T-helper 2 cell treated with Interferon-gamma antibody and Interleukin-4, amounts not matched to agents 5 μg/mL and 100 μg/mL, for 36 hours (primary cell): ENCODE measurements around the gene SETD2.
"Not testable (repeated sequence)": the region's sequence is repeated elsewhere in the genome, so short reads cannot be mapped to it uniquely, and the experiment has no call there.

Source experiments
- DNase-seq: peaks from one replicate; pipeline ENCODE4 v3.0.0; 2021; ENCODE audit warnings: low spot score
- H3K27ac Mint-ChIP-seq: one replicate; pipeline ENCODE4 v1.8.0; 2021; ENCODE audit warnings: mild to moderate bottlenecking, mixed read lengths
- H3K27me3 Mint-ChIP-seq: one replicate; pipeline ENCODE4 v1.8.0; 2021; ENCODE audit warnings: low read depth, mixed read lengths
- H3K36me3 Mint-ChIP-seq: one replicate; pipeline ENCODE4 v1.8.0; 2021; ENCODE audit warnings: low read depth, mixed read lengths
- H3K4me1 Mint-ChIP-seq: one replicate; pipeline ENCODE4 v1.8.0; 2021; ENCODE audit warnings: low read depth, mixed read lengths
- H3K4me3 Mint-ChIP-seq: one replicate; pipeline ENCODE4 v1.8.0; 2022; ENCODE audit warnings: mild to moderate bottlenecking, moderate library complexity, mixed read lengths
- H3K9me3 Mint-ChIP-seq: one replicate; pipeline ENCODE4 v1.8.0; 2021; ENCODE audit warnings: mixed read lengths

Gene SETD2

DNA sequence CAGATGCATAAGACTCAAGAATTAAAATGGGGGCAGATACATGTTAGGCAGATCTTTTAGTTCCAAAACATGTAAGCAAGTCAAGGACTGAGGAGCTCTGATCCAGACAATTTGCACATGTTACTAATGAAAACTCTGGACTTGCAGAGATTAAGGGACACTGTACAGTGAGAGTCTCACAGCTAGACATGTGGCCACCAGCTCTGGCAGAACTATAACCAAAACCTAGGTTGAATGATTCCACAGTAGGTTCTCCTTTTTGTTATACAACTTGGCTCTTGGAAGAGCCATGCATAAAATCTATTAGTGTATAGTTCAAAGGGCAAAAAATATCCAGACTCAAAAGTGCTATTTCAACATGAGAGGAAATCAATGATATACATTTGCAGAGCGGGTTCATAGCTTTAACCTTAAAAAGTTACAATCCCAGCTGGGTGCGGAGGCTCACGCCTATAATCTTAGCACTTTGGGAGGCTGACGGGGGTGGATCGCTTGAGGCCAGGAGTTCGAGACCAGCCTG lies 61.8 kb downstream of the SETD2 start:
- Mint-ChIP-seq H3K27ac (no peak overlapping the region), H3K9me3 (no peaks in the 10 kb centered on the region), H3K4me1 (no peaks in the 10 kb centered on the region), H3K27me3 (no peaks in the 10 kb centered on the region), H3K4me3 (no peak overlapping the region), H3K36me3 (peaks cover 28% of the 10 kb centered on the region)
- no peak for DNase-seq

DNA sequence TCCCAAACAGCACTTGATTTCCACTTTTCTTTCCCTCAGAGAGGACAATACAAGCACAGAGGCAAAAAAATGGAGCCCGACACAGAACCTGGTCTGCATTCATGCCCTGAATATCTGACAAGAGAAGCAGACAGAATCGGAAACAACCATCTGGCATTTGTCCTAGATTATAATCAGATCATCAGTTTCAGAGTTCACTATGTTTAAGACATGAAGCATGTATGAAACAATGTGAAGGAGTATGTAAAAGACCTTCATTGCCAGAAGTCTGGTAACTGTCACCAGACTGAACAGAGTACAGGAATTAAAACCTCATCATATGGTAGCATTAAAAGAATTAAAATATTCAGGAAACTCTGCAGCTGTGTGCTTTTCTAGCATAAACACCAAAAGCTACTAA lies 65.0 kb downstream of the SETD2 start:
- Mint-ChIP-seq H3K4me1 (no peaks in the 10 kb centered on the region), H3K4me3 (no peak overlapping the region), H3K36me3 (peaks cover 43% of the 10 kb centered on the region), H3K9me3 (no peaks in the 10 kb centered on the region), H3K27me3 (no peaks in the 10 kb centered on the region), H3K27ac (no peak overlapping the region)
- DNase-seq = no peak

- peaks cover 42% of the 10 kb centered on the region for H3K36me3 Mint-ChIP-seq
- H3K9me3 Mint-ChIP-seq = no peaks in the 10 kb centered on the region
- H3K27ac Mint-ChIP-seq = no peak overlapping the region
- no peaks in the 10 kb centered on the region for H3K27me3 Mint-ChIP-seq
- no peaks in the 10 kb centered on the region for H3K4me1 Mint-ChIP-seq
- no peak for DNase-seq
- H3K4me3 Mint-ChIP-seq = no peak overlapping the region
These were observed 66.0 kb downstream of the SETD2 start for GRCh38 chr3:47097864-47098263.

DNA sequence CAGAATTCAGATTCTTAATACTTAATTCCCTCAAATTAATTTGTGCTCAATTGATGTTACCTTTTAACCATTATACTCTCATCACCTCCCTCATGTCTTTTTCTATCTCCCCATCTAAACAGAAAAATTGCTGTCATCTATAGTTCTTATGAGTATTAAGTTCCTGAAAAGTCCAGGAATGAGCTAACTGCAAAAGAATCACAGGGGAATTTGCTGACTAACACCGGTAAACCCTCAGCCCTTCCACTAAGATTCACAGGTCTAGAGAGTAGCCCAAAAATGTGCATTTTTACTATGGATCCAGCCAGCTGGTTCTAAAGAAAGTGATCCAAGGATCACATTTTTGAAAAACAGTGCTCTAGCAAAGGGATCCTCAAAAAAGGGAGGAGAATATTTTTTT lies 67.0 kb downstream of the SETD2 start:
- no peaks in the 10 kb centered on the region for H3K9me3 Mint-ChIP-seq
- DNase-seq = no peak
- H3K4me3 Mint-ChIP-seq = no peak overlapping the region
- no peaks in the 10 kb centered on the region for H3K4me1 Mint-ChIP-seq
- no peaks in the 10 kb centered on the region for H3K27me3 Mint-ChIP-seq
- H3K36me3 Mint-ChIP-seq = peaks cover 40% of the 10 kb centered on the region
- no peak overlapping the region for H3K27ac Mint-ChIP-seq

DNA sequence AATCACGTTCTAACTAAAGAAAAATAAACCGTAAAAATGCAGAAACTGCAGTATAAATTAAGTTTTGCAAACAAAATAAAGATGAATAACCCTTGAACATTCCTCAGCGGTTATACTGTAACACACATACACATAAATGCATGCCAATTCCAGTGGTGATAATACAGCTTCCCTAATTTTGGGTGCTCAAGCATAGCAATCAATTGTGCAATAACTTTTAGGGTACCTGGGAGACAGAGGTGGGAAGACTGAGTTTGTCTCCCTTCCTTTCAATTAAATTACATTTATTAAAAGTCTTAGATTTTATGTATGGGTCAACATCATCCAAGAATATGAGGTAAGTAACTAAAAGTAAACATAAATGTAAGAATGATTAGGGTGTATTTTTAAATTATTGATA lies 71.8 kb downstream of the SETD2 start:
- H3K27ac Mint-ChIP-seq = no peak overlapping the region
- H3K4me3 Mint-ChIP-seq = no peak overlapping the region
- H3K36me3 Mint-ChIP-seq = peaks cover 39% of the 10 kb centered on the region
- no peak for DNase-seq
- H3K9me3 Mint-ChIP-seq = no peaks in the 10 kb centered on the region
- no peaks in the 10 kb centered on the region for H3K27me3 Mint-ChIP-seq
- H3K4me1 Mint-ChIP-seq = peaks cover 2% of the 10 kb centered on the region

DNA sequence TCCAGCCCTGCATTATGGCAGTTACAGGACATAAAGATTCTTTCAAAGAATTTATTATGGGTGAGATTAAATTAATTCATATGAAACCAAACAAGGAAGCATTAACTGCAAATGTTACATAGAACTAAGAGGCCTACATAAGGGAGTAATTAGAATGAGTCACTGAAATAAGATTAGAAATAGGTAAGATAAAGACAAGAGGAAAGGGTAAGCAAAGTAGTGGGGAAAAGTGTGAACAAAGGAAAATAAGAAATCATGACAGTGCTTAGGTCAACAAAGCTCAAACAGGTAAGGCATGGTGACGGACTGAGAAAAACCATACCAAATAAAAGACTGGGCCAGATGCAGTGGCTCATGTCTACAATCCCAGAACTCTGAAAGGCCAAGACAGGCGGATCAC lies 74.3 kb downstream of the SETD2 start:
- Mint-ChIP-seq H3K27me3 (no peaks in the 10 kb centered on the region), H3K4me3 (no peak overlapping the region), H3K9me3 (no peaks in the 10 kb centered on the region), H3K27ac (peak overlapping the region; percentile 0), H3K4me1 (peaks cover 4% of the 10 kb centered on the region), H3K36me3 (peaks cover 40% of the 10 kb centered on the region)
- no peak for DNase-seq

- no peaks in the 10 kb centered on the region for H3K27me3 Mint-ChIP-seq
- H3K27ac Mint-ChIP-seq = no peak overlapping the region
- H3K4me3 Mint-ChIP-seq = no peak overlapping the region
- H3K9me3 Mint-ChIP-seq = no peaks in the 10 kb centered on the region
- DNase-seq = no peak
- peaks cover 52% of the 10 kb centered on the region for H3K36me3 Mint-ChIP-seq
- H3K4me1 Mint-ChIP-seq = peaks cover 16% of the 10 kb centered on the region
These were observed 77.8 kb downstream of the SETD2 start for GRCh38 chr3:47086071-47086470.

GRCh38 chr3:47083786-47084185 lies 80.1 kb downstream of the SETD2 start:
- peaks cover 65% of the 10 kb centered on the region for H3K36me3 Mint-ChIP-seq
- H3K4me3 Mint-ChIP-seq = no peak overlapping the region
- peaks cover 25% of the 10 kb centered on the region for H3K4me1 Mint-ChIP-seq
- peak overlapping the region; percentile 38 for H3K27ac Mint-ChIP-seq
- H3K9me3 Mint-ChIP-seq = no peaks in the 10 kb centered on the region
- no peaks in the 10 kb centered on the region for H3K27me3 Mint-ChIP-seq
- no peak for DNase-seq

DNA sequence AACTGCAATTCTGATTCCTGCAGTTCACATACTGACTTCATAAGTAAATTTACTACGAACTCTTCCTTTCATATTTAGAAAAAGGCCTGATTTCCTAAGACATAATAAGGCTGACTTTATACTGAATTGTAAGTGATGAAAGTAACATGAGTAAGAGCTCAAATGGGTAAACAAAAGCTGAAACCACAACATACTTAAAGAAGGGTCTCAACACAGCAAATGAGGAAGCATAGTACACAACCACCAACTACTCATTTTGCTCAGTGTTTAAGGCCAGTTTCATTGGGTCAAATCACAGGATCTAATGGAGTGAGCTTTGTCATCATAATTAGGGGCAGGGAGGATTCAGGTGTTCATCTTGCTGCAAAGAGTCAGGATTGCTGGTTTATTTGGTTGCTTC lies 81.4 kb downstream of the SETD2 start:
- Mint-ChIP-seq H3K9me3 (no peaks in the 10 kb centered on the region), H3K27me3 (no peaks in the 10 kb centered on the region), H3K27ac (no peak overlapping the region), H3K4me3 (no peak overlapping the region), H3K36me3 (peaks cover 65% of the 10 kb centered on the region), H3K4me1 (peaks cover 25% of the 10 kb centered on the region)
- no peak for DNase-seq

- peaks cover 61% of the 10 kb centered on the region for H3K36me3 Mint-ChIP-seq
- H3K27me3 Mint-ChIP-seq = no peaks in the 10 kb centered on the region
- H3K4me3 Mint-ChIP-seq = no peak overlapping the region
- no peaks in the 10 kb centered on the region for H3K9me3 Mint-ChIP-seq
- DNase-seq = no peak
- H3K4me1 Mint-ChIP-seq = peaks cover 24% of the 10 kb centered on the region
- H3K27ac Mint-ChIP-seq = no peak overlapping the region
These were observed 84.5 kb downstream of the SETD2 start for GRCh38 chr3:47079432-47079831.

DNA sequence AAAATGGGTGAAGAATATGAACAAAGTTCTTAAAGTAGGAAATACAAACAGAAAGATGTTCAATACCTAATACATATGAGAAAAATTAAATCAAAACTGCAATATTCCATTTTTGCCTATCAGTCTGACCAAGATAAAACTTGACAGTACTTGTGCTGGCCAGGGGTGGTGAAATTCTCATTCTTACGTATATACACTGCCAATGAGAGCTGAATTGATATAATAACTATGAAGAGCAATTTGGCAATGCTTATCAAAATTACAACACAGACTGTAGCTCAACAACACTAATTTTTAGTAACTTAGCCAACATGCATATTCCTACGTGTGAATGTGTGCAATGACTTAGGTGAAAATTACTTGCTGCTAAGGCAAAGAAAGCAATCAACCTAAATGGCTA lies 90.2 kb downstream of the SETD2 start:
- DNase-seq = no peak
- no peak overlapping the region for H3K27ac Mint-ChIP-seq

DNA sequence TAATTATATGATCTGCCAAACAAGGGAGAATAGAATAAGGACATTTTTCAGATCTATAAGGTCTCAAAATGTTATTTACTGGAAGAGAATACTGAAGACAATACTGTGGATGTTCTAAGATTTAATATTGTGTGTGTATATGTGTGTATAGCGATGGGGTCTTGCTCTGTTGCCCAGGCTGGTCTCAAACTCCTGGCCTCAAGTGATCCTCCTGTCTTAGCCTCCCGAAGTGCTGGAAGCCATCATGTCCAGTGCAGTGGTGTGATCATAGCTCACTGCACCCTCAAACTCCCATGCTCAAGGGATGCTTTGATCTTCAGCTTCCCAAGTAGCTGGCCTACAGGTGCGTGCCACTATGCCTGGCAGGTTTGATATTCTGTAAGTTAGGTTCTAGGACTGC lies 93.1 kb downstream of the SETD2 start:
- DNase-seq = no peak
- H3K4me1 Mint-ChIP-seq = peaks cover 3% of the 10 kb centered on the region
- H3K36me3 Mint-ChIP-seq = peaks cover 21% of the 10 kb centered on the region
- no peaks in the 10 kb centered on the region for H3K9me3 Mint-ChIP-seq
- no peak overlapping the region for H3K4me3 Mint-ChIP-seq
- H3K27me3 Mint-ChIP-seq = no peaks in the 10 kb centered on the region
- H3K27ac Mint-ChIP-seq = no peak overlapping the region

More for the DNA sequence above, 90.2 kb downstream of the SETD2 start:
- H3K9me3 Mint-ChIP-seq = no peaks in the 10 kb centered on the region
- no peaks in the 10 kb centered on the region for H3K27me3 Mint-ChIP-seq
- H3K4me3 Mint-ChIP-seq = no peak overlapping the region
- H3K4me1 Mint-ChIP-seq = peaks cover 2% of the 10 kb centered on the region
- H3K36me3 Mint-ChIP-seq = peaks cover 35% of the 10 kb centered on the region

DNA sequence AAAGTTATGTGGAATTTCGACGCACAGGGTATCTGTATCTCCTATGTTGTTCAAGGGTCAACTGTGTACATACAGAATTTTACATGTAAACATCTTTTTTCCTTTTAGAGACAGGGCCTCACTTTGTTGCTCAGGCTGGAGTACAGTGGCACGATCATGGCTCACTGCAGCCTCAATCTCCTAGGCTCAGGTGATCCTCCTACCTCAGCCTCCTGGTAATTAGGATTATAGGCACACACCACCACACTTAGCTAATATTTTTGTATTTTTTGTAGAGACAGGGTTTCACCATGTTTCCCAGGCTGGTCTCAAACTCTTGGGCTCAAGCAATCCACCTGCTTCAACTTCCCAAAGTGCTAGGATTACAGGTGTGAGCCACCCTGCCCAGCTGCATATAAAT lies 97.7 kb downstream of the SETD2 start:
- not testable (repeated sequence) for H3K9me3 Mint-ChIP-seq, H3K27me3 Mint-ChIP-seq, H3K27ac Mint-ChIP-seq, DNase-seq, H3K4me1 Mint-ChIP-seq, H3K4me3 Mint-ChIP-seq
- peaks cover 31% of the 10 kb centered on the region for H3K36me3 Mint-ChIP-seq

- Mint-ChIP-seq H3K27me3 (no peaks in the 10 kb centered on the region), H3K9me3 (no peaks in the 10 kb centered on the region), H3K36me3 (peaks cover 33% of the 10 kb centered on the region), H3K4me1 (peaks cover 4% of the 10 kb centered on the region), H3K4me3 (no peak overlapping the region), H3K27ac (no peak overlapping the region)
- DNase-seq = no peak
These were observed 98.2 kb downstream of the SETD2 start for GRCh38 chr3:47065681-47066080.

DNA sequence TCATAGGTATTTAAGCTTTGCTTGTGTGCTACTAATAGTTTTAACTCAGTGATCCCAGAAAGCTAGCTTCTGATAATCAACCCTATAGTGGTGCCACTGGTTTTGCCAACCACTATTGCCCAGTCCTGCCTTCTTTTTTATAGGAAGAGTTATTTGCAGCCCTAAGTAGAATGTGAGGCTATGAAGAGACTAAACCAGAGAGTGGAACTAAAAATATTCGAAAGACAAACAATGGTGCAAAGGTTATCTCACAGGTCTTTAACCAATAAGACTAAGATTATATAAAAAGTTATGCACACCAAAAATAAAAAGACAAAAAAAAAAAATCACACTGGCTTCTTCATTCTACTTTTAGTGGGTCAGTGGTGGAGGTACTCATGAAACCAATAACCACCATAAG lies 98.9 kb downstream of the SETD2 start:
- Mint-ChIP-seq H3K9me3 (no peaks in the 10 kb centered on the region), H3K36me3 (peaks cover 34% of the 10 kb centered on the region), H3K27me3 (no peaks in the 10 kb centered on the region), H3K27ac (no peak overlapping the region), H3K4me1 (peaks cover 4% of the 10 kb centered on the region), H3K4me3 (no peak overlapping the region)
- no peak for DNase-seq
